Adipose tissue (tissue), 3 donors: ENCODE data around the gene VCL. TPM values are rescaled to one million over a fixed set of nuclear protein-coding genes. Genes with fewer than 3 reads are reported as not detected.

Experiments used
- H3K27ac ChIP-seq: one replicate; pipeline ENCODE4 v1.5.1; 2013; ENCODE audit warnings: low read depth, low read length
- WGBS, 3 donors: extraction: QIAGEN DNeasy Blood & Tissue Kit; methylation state at CpG; one replicate each; pipeline ENCODE4 v1.1.7; 2013; 5-methylcytosine and 5-hydroxymethylcytosine counted together
- polyA plus RNA-seq, 3 donors: library from polyadenylated mRNA; stranded (reverse); fragments of 200-250 nt; gene quantifications; one replicate each; pipeline ENCODE4 v1.2.3, GENCODE V29; 2013
- donor health status: healthy with polysubstance abuse.
- donor health status: Bipolar disorder and iron deficiency.
- donor health status: healthy.

VCL gene
- polyA plus RNA-seq, 3 donors = 12.9 to 64.5 (median 20.1) TPM

- WGBS, 3 donors = 62 to 83% (median 68%) methylated on average over 5 of the region's 5 CpGs
- H3K27ac ChIP-seq = no peak overlapping the region
These were observed 28.6 kb upstream of the VCL start for GRCh38 chr10:73969224-73969841.

- WGBS, 3 donors = 77 to 90% (median 82%) methylated on average over 2 of the region's 2 CpGs
- H3K27ac ChIP-seq = no peak overlapping the region
These were observed 27.1 kb upstream of the VCL start for GRCh38 chr10:73970845-73971244.

GRCh38 chr10:73971636-73972354 is 26.1 kb upstream of the VCL start:
- H3K27ac ChIP-seq = no peak overlapping the region
- 83 to 91% (median 88%) methylated on average over 2 of the region's 2 CpGs for WGBS, 3 donors

- no peak overlapping the region for H3K27ac ChIP-seq
- WGBS, 3 donors = 96 to 100% (median 99%) methylated on average over 2 of the region's 2 CpGs
These were observed 24.5 kb upstream of the VCL start for GRCh38 chr10:73973427-73973826.

GRCh38 chr10:73974309-73974946 is 23.5 kb upstream of the VCL start:
- WGBS, 3 donors = 78 to 89% (median 80%) methylated on average over 5 of the region's 5 CpGs
- no peak overlapping the region for H3K27ac ChIP-seq

- 95 to 98% (median 95%) methylated on average over 4 of the region's 4 CpGs for WGBS, 3 donors
- no peak overlapping the region for H3K27ac ChIP-seq
These were observed 22.5 kb upstream of the VCL start for GRCh38 chr10:73975388-73975787.

- no peak overlapping the region for H3K27ac ChIP-seq
- 61 to 80% (median 64%) methylated on average over 4 of the region's 4 CpGs for WGBS, 3 donors
These were observed 18.6 kb upstream of the VCL start for GRCh38 chr10:73979141-73979808.

GRCh38 chr10:73979809-73980433 is 18.0 kb upstream of the VCL start:
- peak overlapping the region; percentile 23 for H3K27ac ChIP-seq
- WGBS, 3 donors = 49 to 89% (median 58%) methylated on average over 4 of the region's 4 CpGs

- H3K27ac ChIP-seq = no peak overlapping the region
- WGBS, 3 donors = 91 to 94% (median 94%) methylated on average over 3 of the region's 3 CpGs
These were observed 16.1 kb upstream of the VCL start for GRCh38 chr10:73981812-73982211.

GRCh38 chr10:73983096-73984047 is 14.5 kb upstream of the VCL start:
- 29 to 55% (median 45%) methylated on average over 8 of the region's 8 CpGs for WGBS, 3 donors
- no peak overlapping the region for H3K27ac ChIP-seq

- no peak overlapping the region for H3K27ac ChIP-seq
- 98 to 99% (median 98%) methylated on average over 2 of the region's 2 CpGs for WGBS, 3 donors
These were observed 8.2 kb upstream of the VCL start for GRCh38 chr10:73989594-73990150.

GRCh38 chr10:73991203-73991883 is 6.6 kb upstream of the VCL start:
- 88 to 90% (median 89%) methylated on average over 3 of the region's 3 CpGs for WGBS, 3 donors
- no peak overlapping the region for H3K27ac ChIP-seq

GRCh38 chr10:73991884-73992245 is 6.1 kb upstream of the VCL start:
- 52 to 72% (median 60%) methylated on average over 6 of the region's 6 CpGs for WGBS, 3 donors
- no peak overlapping the region for H3K27ac ChIP-seq

- WGBS, 3 donors = 55 to 70% (median 66%) methylated on average over 6 of the region's 6 CpGs
- no peak overlapping the region for H3K27ac ChIP-seq
These were observed 4.8 kb upstream of the VCL start for GRCh38 chr10:73992899-73993788.

GRCh38 chr10:73995035-73995358 is 2.9 kb upstream of the VCL start:
- 72 to 84% (median 81%) methylated on average over 2 of the region's 2 CpGs for WGBS, 3 donors
- H3K27ac ChIP-seq = no peak overlapping the region

GRCh38 chr10:73997461-73997786 is 492 bp upstream of the VCL start:
- WGBS, 3 donors = 0 to 2% (median 1%) methylated on average over 11 of the region's 11 CpGs

More at GRCh38 chr10:73997461-73997786, 492 bp upstream of the VCL start:
- no peak overlapping the region for H3K27ac ChIP-seq
